ENCODE measurements around the gene ARHGAP6. TPM values are rescaled to one million over a fixed set of nuclear protein-coding genes. Genes with fewer than 3 reads are reported as not detected.

Gene ARHGAP6
- total RNA-seq, 1 donor from 2014 or later, result 16.7 TPM

- H3K27ac ChIP-seq, result no peak overlapping the region
- H3K4me3 ChIP-seq, result no peak overlapping the region
- ATAC-seq, result no peak
Measured at GRCh38 chrX:11401966-11402365, 263.8 kb downstream of the ARHGAP6 start.

DNA sequence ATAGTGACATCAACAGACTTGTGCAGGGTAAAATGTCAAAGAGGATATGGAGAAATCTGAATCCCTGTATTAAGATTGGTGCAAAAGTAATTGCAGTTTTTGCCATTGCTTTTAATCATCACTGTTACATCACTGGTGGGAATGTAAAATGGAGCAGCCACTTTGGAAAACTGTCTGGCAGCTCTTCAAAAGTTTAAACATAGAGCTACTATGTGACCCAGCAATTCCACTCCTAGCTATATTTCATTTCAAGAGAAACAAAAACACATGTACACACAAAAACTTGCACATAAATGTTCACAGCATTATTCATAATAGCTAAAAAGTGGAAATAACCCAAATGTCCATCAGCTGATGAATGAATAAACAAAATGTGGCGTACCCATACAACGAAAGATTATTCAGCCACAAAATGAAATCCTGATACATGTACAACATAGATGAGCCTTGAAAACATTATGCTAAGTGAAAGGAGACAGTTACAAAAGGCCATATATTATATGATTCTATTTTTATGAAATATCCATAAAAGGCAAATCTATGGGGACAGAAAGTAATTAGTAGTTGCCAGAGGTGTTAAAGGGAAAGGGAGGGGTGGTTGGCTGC, 266.1 kb downstream of the ARHGAP6 start:
- Histone ChIP-seq H3K4me1 (no peaks in the 10 kb centered on the region), H3K4me3 (no peak overlapping the region), H3K9me3 (no peaks in the 10 kb centered on the region), H3K27ac (no peak overlapping the region), H3K36me3 (no peaks in the 10 kb centered on the region), H3K27me3 (ENCODE audit: low read depth) (no peaks in the 10 kb centered on the region)
- ATAC-seq (no peak), DNase-seq (no peak)
- intact Hi-C loops (cut with DNase I), result no loop called here
- TF ChIP-seq, protein P1, sequence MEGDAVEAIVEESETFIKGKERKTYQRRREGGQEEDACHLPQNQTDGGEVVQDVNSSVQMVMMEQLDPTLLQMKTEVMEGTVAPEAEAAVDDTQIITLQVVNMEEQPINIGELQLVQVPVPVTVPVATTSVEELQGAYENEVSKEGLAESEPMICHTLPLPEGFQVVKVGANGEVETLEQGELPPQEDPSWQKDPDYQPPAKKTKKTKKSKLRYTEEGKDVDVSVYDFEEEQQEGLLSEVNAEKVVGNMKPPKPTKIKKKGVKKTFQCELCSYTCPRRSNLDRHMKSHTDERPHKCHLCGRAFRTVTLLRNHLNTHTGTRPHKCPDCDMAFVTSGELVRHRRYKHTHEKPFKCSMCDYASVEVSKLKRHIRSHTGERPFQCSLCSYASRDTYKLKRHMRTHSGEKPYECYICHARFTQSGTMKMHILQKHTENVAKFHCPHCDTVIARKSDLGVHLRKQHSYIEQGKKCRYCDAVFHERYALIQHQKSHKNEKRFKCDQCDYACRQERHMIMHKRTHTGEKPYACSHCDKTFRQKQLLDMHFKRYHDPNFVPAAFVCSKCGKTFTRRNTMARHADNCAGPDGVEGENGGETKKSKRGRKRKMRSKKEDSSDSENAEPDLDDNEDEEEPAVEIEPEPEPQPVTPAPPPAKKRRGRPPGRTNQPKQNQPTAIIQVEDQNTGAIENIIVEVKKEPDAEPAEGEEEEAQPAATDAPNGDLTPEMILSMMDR (IDR thresholded peaks at IDR 0.05), result no peak

More at GRCh38 chrX:11401966-11402365, 263.8 kb downstream of the ARHGAP6 start:
- intact Hi-C loops (cut with DNase I), result no loop called here
- Histone ChIP-seq H3K9me3 (no peaks in the 10 kb centered on the region), H3K27me3 (ENCODE audit: low read depth) (no peaks in the 10 kb centered on the region), H3K36me3 (no peaks in the 10 kb centered on the region), H3K4me1 (no peaks in the 10 kb centered on the region)
- TF ChIP-seq, protein P1 (IDR thresholded peaks at IDR 0.05), result no peak
- no peak for DNase-seq

GRCh38 chrX:11398785-11399184, 266.9 kb downstream of the ARHGAP6 start:
- H3K4me3 ChIP-seq, result no peak overlapping the region
- no peaks in the 10 kb centered on the region for H3K27me3 ChIP-seq (ENCODE audit: low read depth)
- H3K27ac ChIP-seq, result no peak overlapping the region
- H3K4me1 ChIP-seq, result no peaks in the 10 kb centered on the region
- ATAC-seq, result no peak
- intact Hi-C loops (cut with DNase I), result no loop called here
- H3K9me3 ChIP-seq, result no peaks in the 10 kb centered on the region
- TF ChIP-seq, protein P1 (IDR thresholded peaks at IDR 0.05), result no peak
- H3K36me3 ChIP-seq, result no peaks in the 10 kb centered on the region
- DNase-seq, result no peak

DNA sequence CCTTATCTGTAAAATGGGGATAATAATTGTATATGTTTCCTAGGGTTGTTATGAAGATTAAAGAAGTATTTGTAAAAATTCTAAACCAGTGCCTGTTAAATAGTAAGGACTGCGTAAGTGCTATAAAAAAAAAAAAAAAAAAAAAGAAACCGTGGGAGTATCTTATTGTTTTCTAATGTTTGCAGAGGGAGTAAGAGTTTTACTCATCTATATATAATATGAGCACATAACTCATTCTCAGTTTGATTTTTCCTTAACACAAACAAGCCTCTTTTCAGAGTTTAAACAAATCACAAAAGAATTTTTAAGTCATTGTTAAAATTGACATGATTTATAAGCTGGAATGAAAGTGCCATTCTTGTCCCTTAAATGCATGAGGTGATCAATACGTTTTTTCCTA, 267.6 kb downstream of the ARHGAP6 start:
- no peak overlapping the region for H3K27ac ChIP-seq
- no peak for ATAC-seq
- DNase-seq, result no peak
- intact Hi-C loops (cut with DNase I), result no loop called here
- no peaks in the 10 kb centered on the region for H3K36me3 ChIP-seq
- no peaks in the 10 kb centered on the region for H3K9me3 ChIP-seq
- H3K4me3 ChIP-seq, result no peak overlapping the region
- no peaks in the 10 kb centered on the region for H3K4me1 ChIP-seq
- TF ChIP-seq, protein P1 (IDR thresholded peaks at IDR 0.05), result no peak
- no peaks in the 10 kb centered on the region for H3K27me3 ChIP-seq (ENCODE audit: low read depth)

DNA sequence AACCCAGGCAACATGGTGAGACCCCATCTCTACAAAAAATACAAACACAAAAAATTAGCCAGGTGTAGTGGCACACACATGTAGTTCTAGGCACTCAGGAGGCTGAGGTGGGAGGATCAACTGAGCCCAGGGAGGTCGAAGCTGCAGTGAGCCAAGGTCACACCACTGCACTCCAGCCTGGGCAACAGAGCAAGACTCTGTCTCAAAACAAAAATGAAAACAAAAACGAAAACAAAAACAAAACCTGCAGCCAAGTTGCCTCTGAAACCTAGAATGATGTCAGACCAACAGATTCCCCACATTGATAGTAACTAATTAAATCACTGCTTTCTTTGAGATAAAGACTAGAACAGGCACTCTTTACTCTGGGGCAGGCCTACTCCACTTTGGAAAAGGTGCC, 268.0 kb downstream of the ARHGAP6 start:
- no peaks in the 10 kb centered on the region for H3K9me3 ChIP-seq
- no peaks in the 10 kb centered on the region for H3K36me3 ChIP-seq
- H3K27ac ChIP-seq, result no peak overlapping the region
- H3K27me3 ChIP-seq (ENCODE audit: low read depth), result no peaks in the 10 kb centered on the region
- no peak for ATAC-seq
- no peak overlapping the region for H3K4me3 ChIP-seq
- no peaks in the 10 kb centered on the region for H3K4me1 ChIP-seq
- intact Hi-C loops (cut with DNase I), result no loop called here
- TF ChIP-seq, protein P1 (IDR thresholded peaks at IDR 0.05), result no peak
- no peak for DNase-seq

All from lower lobe of right lung (tissue), 2 donors.